DOHH2 (cell line): ENCODE data around the gene PRTN3.

Experiments used
- H3F3A ChIP-seq: fragments of 200-600 bp; sonication (generic), shearing (Covaris generic); 2 replicates; pipeline ENCODE4 v1.6.0; 2016; ENCODE audit warnings: antibody characterized with exemption, mild to moderate bottlenecking; ENCODE audit not compliant: control insufficient read depth, insufficient read depth
- H3K27ac ChIP-seq: fragments of 200-600 bp; sonication (generic); 2 replicates; pipeline ENCODE4 v1.5.1; 2014; ENCODE audit warnings: low read depth, mild to moderate bottlenecking, low read length, moderate library complexity
- H3K27me3 ChIP-seq: fragments of 200-600 bp; sonication (generic); 2 replicates; pipeline ENCODE4 v1.6.1; 2014; ENCODE audit warnings: mild to moderate bottlenecking, low read length, mixed read lengths; ENCODE audit not compliant: control insufficient read depth
- H3K36me3 ChIP-seq: fragments of 200-600 bp; sonication (generic); 2 replicates; pipeline ENCODE4 v1.6.1; 2014; ENCODE audit warnings: mild to moderate bottlenecking, low read length, moderate library complexity, mixed read lengths; ENCODE audit not compliant: control insufficient read depth
- H3K4me1 ChIP-seq: fragments of 200-600 bp; sonication (generic); 2 replicates; pipeline ENCODE4 v1.6.1; 2014; ENCODE audit warnings: mild to moderate bottlenecking, low read length, mixed read lengths; ENCODE audit not compliant: control insufficient read depth
- H3K4me2 ChIP-seq: fragments of 200-600 bp; sonication (generic); 2 replicates; pipeline ENCODE4 v1.6.0; 2014; ENCODE audit warnings: mild to moderate bottlenecking, low read length, moderate library complexity
- H3K4me3 ChIP-seq: fragments of 200-600 bp; sonication (generic); 2 replicates; pipeline ENCODE4 v1.5.1; 2014; ENCODE audit warnings: mild to moderate bottlenecking, low read length, mixed read lengths
- H3K79me2 ChIP-seq: fragments of 200-600 bp; sonication (generic); 2 replicates; pipeline ENCODE4 v1.6.1; 2014; ENCODE audit warnings: mild to moderate bottlenecking, low read length, mixed read lengths; ENCODE audit not compliant: control insufficient read depth
- H3K9me2 ChIP-seq: fragments of 200-600 bp; sonication (generic); replicated peaks from 2 replicates; pipeline ENCODE4 v1.6.1; 2014; ENCODE audit warnings: mild to moderate bottlenecking, low read length, mixed read lengths; ENCODE audit not compliant: control insufficient read depth
- H3K9me3 ChIP-seq: fragments of 200-600 bp; sonication (generic); 2 replicates; pipeline ENCODE4 v1.6.1; 2014; ENCODE audit warnings: antibody characterized with exemption, low read length, mixed read lengths; ENCODE audit not compliant: control insufficient read depth, insufficient read depth
- H4K20me1 ChIP-seq: fragments of 200-600 bp; sonication (generic); 2 replicates; pipeline ENCODE4 v1.6.0; 2014; ENCODE audit warnings: low read depth, mild to moderate bottlenecking, antibody characterized with exemption, low read length, moderate library complexity; ENCODE audit not compliant: control insufficient read depth, insufficient read depth
- CTCF ChIP-seq: fragments of 200-600 bp; sonication (generic); IDR thresholded peaks from one replicate; pipeline ENCODE4 v1.5.1; 2014; ENCODE audit warnings: antibody characterized with exemption, mild to moderate bottlenecking, low read depth, low read length; ENCODE audit not compliant: poor library complexity, severe bottlenecking
- EZH2phosphoT487 ChIP-seq: fragments of 200-600 bp; sonication (generic); IDR thresholded peaks from 2 replicates; pipeline ENCODE4 v1.6.1; 2017; ENCODE audit warnings: borderline replicate concordance, mild to moderate bottlenecking, antibody characterized with exemption, low read length, moderate library complexity, mixed read lengths

The PRTN3 gene

GRCh38 chr19:867855-868457, 27.2 kb downstream of the PRTN3 start:
- H3F3A ChIP-seq: peaks cover 8% of the 10 kb centered on the region; the same call in 1 of the 2 replicates
- H3K4me3 ChIP-seq: no peak overlapping the region
- H3K4me1 ChIP-seq: peaks cover 26% of the 10 kb centered on the region
- H3K27me3 ChIP-seq: no peaks in the 10 kb centered on the region
- H3K79me2 ChIP-seq: no peaks in the 10 kb centered on the region
- H4K20me1 ChIP-seq: peaks cover 5% of the 10 kb centered on the region
- no peaks in the 10 kb centered on the region for H3K9me3 ChIP-seq
- no peak overlapping the region for H3K4me2 ChIP-seq
- no peak overlapping the region for H3K27ac ChIP-seq
- H3K9me2 ChIP-seq: no peaks in the 10 kb centered on the region
- H3K36me3 ChIP-seq: no peaks in the 10 kb centered on the region
- no peak for TF ChIP-seq EZH2phosphoT487
- no peak for TF ChIP-seq CTCF

GRCh38 chr19:868458-869244, 27.9 kb downstream of the PRTN3 start:
- Histone ChIP-seq H3K4me2 (no peak overlapping the region), H4K20me1 (peaks cover 5% of the 10 kb centered on the region), H3K9me2 (no peaks in the 10 kb centered on the region), H3K4me3 (no peak overlapping the region), H3F3A (peaks cover 5% of the 10 kb centered on the region; the same call in 1 of the 2 replicates), H3K27me3 (no peaks in the 10 kb centered on the region), H3K36me3 (no peaks in the 10 kb centered on the region), H3K4me1 (peaks cover 19% of the 10 kb centered on the region), H3K9me3 (no peaks in the 10 kb centered on the region), H3K27ac (no peak overlapping the region), H3K79me2 (no peaks in the 10 kb centered on the region)
- TF ChIP-seq CTCF (no peak), EZH2phosphoT487 (no peak)

DNA sequence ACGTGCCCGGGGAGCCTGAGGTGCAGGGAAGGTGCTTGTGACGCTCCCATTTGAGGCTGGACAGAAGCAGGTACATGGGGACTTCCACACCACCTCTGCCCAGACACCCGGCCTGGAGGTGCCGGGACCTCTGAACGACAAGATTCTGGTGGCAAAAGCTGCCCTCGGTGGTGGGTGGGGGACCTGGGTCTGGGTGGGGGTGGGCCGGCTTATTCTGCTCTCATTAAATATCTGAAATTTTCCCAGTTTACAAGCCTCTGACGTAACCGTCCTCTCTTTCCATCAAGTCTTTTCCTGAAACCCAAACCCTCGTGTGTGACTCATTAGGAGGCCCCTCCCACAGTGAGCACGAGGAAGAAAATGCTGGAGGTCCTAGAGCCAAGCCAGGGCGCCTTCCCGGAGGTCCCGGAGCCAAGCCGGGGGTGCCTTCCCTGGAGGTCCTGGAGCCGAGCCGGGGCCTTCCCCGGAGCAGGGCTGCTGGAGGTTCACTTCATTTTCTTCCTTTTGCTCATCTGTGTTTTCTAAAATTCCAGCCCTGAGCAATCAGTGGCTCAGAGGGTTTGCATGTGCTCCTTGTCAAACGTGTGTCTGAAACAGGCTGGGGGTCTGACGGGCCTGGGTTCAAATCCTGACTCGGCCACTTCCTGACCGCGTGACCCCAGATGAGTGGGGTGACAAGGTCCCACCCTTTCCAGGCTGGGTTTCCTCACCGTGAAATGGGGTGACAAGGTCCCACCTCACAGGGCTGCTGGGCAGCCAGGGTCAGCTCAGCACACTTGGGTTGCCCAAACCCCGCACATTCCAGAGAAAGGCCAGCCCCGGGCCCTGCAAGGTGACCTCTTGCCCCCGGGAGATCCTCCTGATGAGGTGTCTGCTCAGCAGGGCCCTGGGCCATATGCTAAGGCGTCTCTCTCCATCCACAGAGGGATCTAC, 28.7 kb downstream of the PRTN3 start:
- Histone ChIP-seq H3K9me2 (no peaks in the 10 kb centered on the region), H3K79me2 (no peaks in the 10 kb centered on the region), H3K9me3 (no peaks in the 10 kb centered on the region), H3K36me3 (no peaks in the 10 kb centered on the region), H3F3A (peaks cover 5% of the 10 kb centered on the region; the same call in 1 of the 2 replicates), H3K27me3 (no peaks in the 10 kb centered on the region), H3K27ac (no peak overlapping the region), H3K4me3 (no peak overlapping the region), H3K4me2 (no peak overlapping the region), H3K4me1 (peaks cover 12% of the 10 kb centered on the region), H4K20me1 (peaks cover 5% of the 10 kb centered on the region)
- TF ChIP-seq EZH2phosphoT487 (no peak), CTCF (no peak)
